Measurements from ENCODE around the gene LRRC56. TPM values are rescaled to one million over a fixed set of nuclear protein-coding genes. Genes with fewer than 3 reads are reported as not detected.

LRRC56 gene
- total and polyA plus RNA-seq, 2 donors (not counting 1 experiment from before 2014, with no cell fraction given), result 11.8 to 15.8 TPM

- H2AFZ ChIP-seq (ENCODE audit: insufficient read depth, low read depth, low read length, poor library complexity, severe bottlenecking), result no peak overlapping the region
- no peak overlapping the region for H3K27ac ChIP-seq (ENCODE audit: low read length in 2 of 2)
- H3K4me2 ChIP-seq (replicated peaks; ENCODE audit: low read depth, low read length, poor library complexity, severe bottlenecking), result no peak overlapping the region
- H3K4me3 Mint-ChIP-seq, result no peak overlapping the region
- H3K4me1 Mint-ChIP-seq, result peaks cover 7% of the 10 kb centered on the region
- TF ChIP-seq CTCF (IDR thresholded peaks at IDR 0.05) (no peak), EZH2 (IDR thresholded peaks at IDR 0.05; ENCODE audit: borderline replicate concordance, insufficient read depth, low read depth, low read length, poor library complexity, severe bottlenecking) (no peak)
- peaks cover 40% of the 10 kb centered on the region for H4K20me1 ChIP-seq (ENCODE audit: control insufficient read depth, insufficient read depth, low read length, poor library complexity, severe bottlenecking)
- ChIA-PET CTCF (no interaction called here), POLR2A (no interaction called here)
- no peaks in the 10 kb centered on the region for H3K9me3 Mint-ChIP-seq (ENCODE audit: insufficient read depth)
- H3K27me3 Mint-ChIP-seq, result no peaks in the 10 kb centered on the region
- no peak overlapping the region for H3K9ac ChIP-seq (ENCODE audit: low read length)
- H3K9me3 ChIP-seq (ENCODE audit: control extremely low read depth in 1 of 3, control insufficient read depth in 2 of 3, insufficient read depth in 1 of 3, low read length in 2 of 3), result peaks cover 0 to 7% (median 0%) of the 10 kb centered on the region in 3 donors
- WGBS (ENCODE audit: insufficient coverage), result 97% methylated on average over 34 of the region's 34 CpGs
- no peak overlapping the region for H3K4me3 ChIP-seq (ENCODE audit: control extremely low read depth in 1 of 5, extremely low read depth in 1 of 5, insufficient read depth in 1 of 5, low read depth in 2 of 5, low read length in 4 of 5)
- H3K27ac Mint-ChIP-seq, result peak overlapping the region; percentile 41
- ATAC-seq (ENCODE audit: low read depth), result no peak
- H3K27me3 ChIP-seq (replicated peaks in 1 of 4; ENCODE audit: control extremely low read depth in 1 of 4, control insufficient read depth in 3 of 4, insufficient read depth in 4 of 4, low read length in 3 of 4), result no peaks in the 10 kb centered on the region
- intact Hi-C loops (cut with micrococcal nuclease), result no loop called here
- peaks cover 0 to 4% of the 10 kb centered on the region in 2 donors for H3K4me1 ChIP-seq (ENCODE audit: control insufficient read depth in 2 of 2, insufficient read depth in 2 of 2, low read length in 2 of 2)
- H3K36me3 ChIP-seq (replicated peaks in 1 of 2; ENCODE audit: control extremely low read depth in 1 of 2, control insufficient read depth in 1 of 2, extremely low read depth in 1 of 2, insufficient read depth in 2 of 2, low read length in 1 of 2), result peaks cover 0 to 62% of the 10 kb centered on the region in 2 experiments
- DNase-seq, result peak; percentile 22
- H3K79me2 ChIP-seq (ENCODE audit: control insufficient read depth, insufficient read depth, low read length), result peaks cover 9% of the 10 kb centered on the region
These were observed 40.3 kb upstream of the LRRC56 start for GRCh38 chr11:496834-497564.

GRCh38 chr11:497565-498296 is 39.6 kb upstream of the LRRC56 start:
- no peak overlapping the region for H3K9ac ChIP-seq (ENCODE audit: low read length)
- Mint-ChIP-seq H3K27me3 (no peaks in the 10 kb centered on the region), H3K27ac (no peak overlapping the region), H3K9me3 (ENCODE audit: insufficient read depth) (no peaks in the 10 kb centered on the region), H3K4me1 (peaks cover 8% of the 10 kb centered on the region), H3K4me3 (no peak overlapping the region)
- peaks cover 0 to 10% of the 10 kb centered on the region in 2 donors for H3K4me1 ChIP-seq (ENCODE audit: control insufficient read depth in 2 of 2, insufficient read depth in 2 of 2, low read length in 2 of 2)
- peaks cover 16% of the 10 kb centered on the region for H3K79me2 ChIP-seq (ENCODE audit: control insufficient read depth, insufficient read depth, low read length)
- H3K9me3 ChIP-seq (ENCODE audit: control extremely low read depth in 1 of 3, control insufficient read depth in 2 of 3, insufficient read depth in 1 of 3, low read length in 2 of 3), result peaks cover 0 to 7% (median 0%) of the 10 kb centered on the region in 3 donors
- H3K36me3 ChIP-seq (replicated peaks in 1 of 2; ENCODE audit: control extremely low read depth in 1 of 2, control insufficient read depth in 1 of 2, extremely low read depth in 1 of 2, insufficient read depth in 2 of 2, low read length in 1 of 2), result peaks cover 0 to 62% of the 10 kb centered on the region in 2 experiments
- 98% methylated on average over 30 of the region's 31 CpGs for WGBS (ENCODE audit: insufficient coverage)
- no peak overlapping the region for H3K4me3 ChIP-seq (ENCODE audit: control extremely low read depth in 1 of 5, extremely low read depth in 1 of 5, insufficient read depth in 1 of 5, low read depth in 2 of 5, low read length in 4 of 5)
- ATAC-seq (ENCODE audit: low read depth) (no peak), DNase-seq (peak; percentile 23)
- ChIA-PET POLR2A (interaction anchor here (0.9 kb wide), 1 partner anchor 26 kb away, joined by 3 read pairs; no protein-coding TSS in a partner anchor), CTCF (no interaction called here)
- intact Hi-C loops (cut with micrococcal nuclease), result no loop called here
- peaks cover 47% of the 10 kb centered on the region for H4K20me1 ChIP-seq (ENCODE audit: control insufficient read depth, insufficient read depth, low read length, poor library complexity, severe bottlenecking)
- H3K4me2 ChIP-seq (replicated peaks; ENCODE audit: low read depth, low read length, poor library complexity, severe bottlenecking), result no peak overlapping the region
- TF ChIP-seq CTCF (IDR thresholded peaks at IDR 0.05) (no peak), EZH2 (IDR thresholded peaks at IDR 0.05; ENCODE audit: borderline replicate concordance, insufficient read depth, low read depth, low read length, poor library complexity, severe bottlenecking) (no peak)
- H3K27ac ChIP-seq (ENCODE audit: low read length in 2 of 2), result no peak overlapping the region
- H3K27me3 ChIP-seq (replicated peaks in 1 of 4; ENCODE audit: control extremely low read depth in 1 of 4, control insufficient read depth in 3 of 4, insufficient read depth in 4 of 4, low read length in 3 of 4), result no peaks in the 10 kb centered on the region
- no peak overlapping the region for H2AFZ ChIP-seq (ENCODE audit: insufficient read depth, low read depth, low read length, poor library complexity, severe bottlenecking)

Data from B cell (primary cell).